22Rv1 (cell line): ENCODE results near the gene ZKSCAN8.

ENCODE experiments used
- H3K27ac ChIP-seq: fragments of 450-650 bp; 2 replicates; pipeline ENCODE4 v1.5.1; 2017
- CTCF ChIP-seq: fragments of 450-650 bp; IDR thresholded peaks from 2 replicates; pipeline ENCODE4 v1.5.1; 2017; ENCODE audit warnings: mild to moderate bottlenecking
- ZFX ChIP-seq: fragments of 450-650 bp; IDR thresholded peaks from 2 replicates; pipeline ENCODE4 v1.6.1; 2017; ENCODE audit warnings: antibody characterized with exemption, borderline replicate concordance

ZKSCAN8 gene

GRCh38 chr6:28160233-28160632 is 18.6 kb downstream of the ZKSCAN8 start:
- no peak for TF ChIP-seq CTCF
- no peak for TF ChIP-seq ZFX
- no peak overlapping the region for H3K27ac ChIP-seq

GRCh38 chr6:28161410-28162079 is 19.9 kb downstream of the ZKSCAN8 start:
- no peak for TF ChIP-seq ZFX
- TF ChIP-seq CTCF = no peak
- peak overlapping the region; percentile 25; the same call in 1 of the 2 replicates for H3K27ac ChIP-seq

GRCh38 chr6:28165563-28165962 is 23.9 kb downstream of the ZKSCAN8 start:
- no peak overlapping the region for H3K27ac ChIP-seq
- TF ChIP-seq ZFX (no peak), CTCF (no peak)

GRCh38 chr6:28167068-28167467 is 25.4 kb downstream of the ZKSCAN8 start:
- no peak for TF ChIP-seq CTCF
- no peak for TF ChIP-seq ZFX
- H3K27ac ChIP-seq = no peak overlapping the region

- no peak for TF ChIP-seq CTCF
- TF ChIP-seq ZFX = no peak
These were observed 26.2 kb downstream of the ZKSCAN8 start for GRCh38 chr6:28167926-28168325.

GRCh38 chr6:28171271-28171670 is 29.6 kb downstream of the ZKSCAN8 start:
- TF ChIP-seq ZFX = no peak
- no peak for TF ChIP-seq CTCF
- no peak overlapping the region for H3K27ac ChIP-seq

More at GRCh38 chr6:28167926-28168325, 26.2 kb downstream of the ZKSCAN8 start:
- H3K27ac ChIP-seq = no peak overlapping the region

GRCh38 chr6:28172006-28172405 is 30.3 kb downstream of the ZKSCAN8 start:
- TF ChIP-seq ZFX (no peak), CTCF (no peak)

More at GRCh38 chr6:28172006-28172405, 30.3 kb downstream of the ZKSCAN8 start:
- no peak overlapping the region for H3K27ac ChIP-seq
